ENCODE results near the gene RPS6KL1. TPM values are rescaled to one million over a fixed set of nuclear protein-coding genes. Genes with fewer than 3 reads are reported as not detected.

RPS6KL1 gene
- polyA plus RNA-seq, 2 of the 4 experiments (the other 2 are of a cell fraction), result 0.32 to 0.99 TPM

DNA sequence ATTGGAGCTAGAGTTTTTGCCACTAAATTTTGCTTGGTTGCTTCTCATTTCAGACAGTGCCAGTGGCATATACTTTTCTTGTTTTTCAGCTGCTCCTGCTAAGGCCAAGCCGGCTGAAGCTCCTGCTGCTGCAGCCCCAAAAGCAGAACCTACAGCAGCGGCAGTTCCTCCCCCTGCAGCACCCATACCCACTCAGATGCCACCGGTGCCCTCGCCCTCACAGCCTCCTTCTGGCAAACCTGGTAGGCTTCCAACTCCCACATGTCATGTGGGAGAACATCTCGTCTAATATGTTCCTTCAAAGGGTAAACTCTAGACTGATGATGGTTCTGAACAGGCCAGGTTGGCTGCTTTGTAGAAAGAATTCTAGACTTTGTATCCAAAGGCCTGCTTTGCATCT, 30.3 kb downstream of the RPS6KL1 start (continued):
- TF ChIP-seq, protein P1, sequence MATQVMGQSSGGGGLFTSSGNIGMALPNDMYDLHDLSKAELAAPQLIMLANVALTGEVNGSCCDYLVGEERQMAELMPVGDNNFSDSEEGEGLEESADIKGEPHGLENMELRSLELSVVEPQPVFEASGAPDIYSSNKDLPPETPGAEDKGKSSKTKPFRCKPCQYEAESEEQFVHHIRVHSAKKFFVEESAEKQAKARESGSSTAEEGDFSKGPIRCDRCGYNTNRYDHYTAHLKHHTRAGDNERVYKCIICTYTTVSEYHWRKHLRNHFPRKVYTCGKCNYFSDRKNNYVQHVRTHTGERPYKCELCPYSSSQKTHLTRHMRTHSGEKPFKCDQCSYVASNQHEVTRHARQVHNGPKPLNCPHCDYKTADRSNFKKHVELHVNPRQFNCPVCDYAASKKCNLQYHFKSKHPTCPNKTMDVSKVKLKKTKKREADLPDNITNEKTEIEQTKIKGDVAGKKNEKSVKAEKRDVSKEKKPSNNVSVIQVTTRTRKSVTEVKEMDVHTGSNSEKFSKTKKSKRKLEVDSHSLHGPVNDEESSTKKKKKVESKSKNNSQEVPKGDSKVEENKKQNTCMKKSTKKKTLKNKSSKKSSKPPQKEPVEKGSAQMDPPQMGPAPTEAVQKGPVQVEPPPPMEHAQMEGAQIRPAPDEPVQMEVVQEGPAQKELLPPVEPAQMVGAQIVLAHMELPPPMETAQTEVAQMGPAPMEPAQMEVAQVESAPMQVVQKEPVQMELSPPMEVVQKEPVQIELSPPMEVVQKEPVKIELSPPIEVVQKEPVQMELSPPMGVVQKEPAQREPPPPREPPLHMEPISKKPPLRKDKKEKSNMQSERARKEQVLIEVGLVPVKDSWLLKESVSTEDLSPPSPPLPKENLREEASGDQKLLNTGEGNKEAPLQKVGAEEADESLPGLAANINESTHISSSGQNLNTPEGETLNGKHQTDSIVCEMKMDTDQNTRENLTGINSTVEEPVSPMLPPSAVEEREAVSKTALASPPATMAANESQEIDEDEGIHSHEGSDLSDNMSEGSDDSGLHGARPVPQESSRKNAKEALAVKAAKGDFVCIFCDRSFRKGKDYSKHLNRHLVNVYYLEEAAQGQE (IDR thresholded peaks at IDR 0.05), result no peak
- TF ChIP-seq FOSL2 (IDR thresholded peaks at IDR 0.05) (no peak), FOSL2 (CRISPR knock-in tag; IDR thresholded peaks at IDR 0.05) (no peak)
- TF ChIP-seq, protein P2, sequence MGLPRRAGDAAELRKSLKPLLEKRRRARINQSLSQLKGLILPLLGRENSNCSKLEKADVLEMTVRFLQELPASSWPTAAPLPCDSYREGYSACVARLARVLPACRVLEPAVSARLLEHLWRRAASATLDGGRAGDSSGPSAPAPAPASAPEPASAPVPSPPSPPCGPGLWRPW (IDR thresholded peaks at IDR 0.05), result no peak

DNA sequence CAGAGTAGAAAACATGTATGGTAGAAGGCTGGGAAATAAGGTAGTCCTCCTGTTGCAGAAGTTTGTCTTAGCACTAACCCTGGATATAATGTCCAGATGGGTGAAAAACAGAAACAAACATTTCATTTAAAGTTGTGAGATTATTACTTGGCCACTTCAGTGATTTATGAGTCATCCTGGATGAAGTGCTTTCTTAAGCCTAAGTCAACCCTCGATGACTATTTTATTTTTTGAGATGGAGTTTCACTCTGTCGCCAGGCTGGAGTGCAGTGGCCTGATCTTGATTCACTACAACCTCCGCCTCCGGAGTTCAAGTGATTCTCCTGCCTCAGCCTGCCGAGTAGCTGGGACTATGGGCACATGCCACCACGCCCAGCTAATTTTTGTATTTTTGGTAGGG, 31.2 kb downstream of the RPS6KL1 start:
- ATAC-seq (no peak), FAIRE-seq (no peak), DNase-seq (ENCODE audit: low read depth in 1 of 2, low spot score in 1 of 2) (no peak)
- Histone ChIP-seq H3K4me2 (no peak overlapping the region), H3K4me1 (peaks cover 21% of the 10 kb centered on the region), H3K27ac (no peak overlapping the region), H3K9me3 (no peaks in the 10 kb centered on the region), H3K4me3 (no peak overlapping the region)
- ChIA-PET POLR2A (no interaction called here), CTCF (interaction anchor here (1.1 to 15.6 kb wide), 5 partner anchors 16 to 197 kb away, joined by 3 to 173 read pairs (median 8); no protein-coding TSS in a partner anchor)
- 72% methylated on average over 6 of the region's 6 CpGs for WGBS (ENCODE audit: missing lambda C conversion rate)
- TF ChIP-seq TP53 (CRISPR knock-in tag; IDR thresholded peaks at IDR 0.05) (no peak), NPAS2 (CRISPR knock-in tag; IDR thresholded peaks at IDR 0.05; ENCODE audit: borderline replicate concordance) (no peak), FOSL2 (IDR thresholded peaks at IDR 0.05) (no peak), FOSL2 (CRISPR knock-in tag; IDR thresholded peaks at IDR 0.05) (peak; percentile 47), CHD2 (IDR thresholded peaks at IDR 0.05; ENCODE audit: low read length, partially characterized antibody) (no peak)

DNA sequence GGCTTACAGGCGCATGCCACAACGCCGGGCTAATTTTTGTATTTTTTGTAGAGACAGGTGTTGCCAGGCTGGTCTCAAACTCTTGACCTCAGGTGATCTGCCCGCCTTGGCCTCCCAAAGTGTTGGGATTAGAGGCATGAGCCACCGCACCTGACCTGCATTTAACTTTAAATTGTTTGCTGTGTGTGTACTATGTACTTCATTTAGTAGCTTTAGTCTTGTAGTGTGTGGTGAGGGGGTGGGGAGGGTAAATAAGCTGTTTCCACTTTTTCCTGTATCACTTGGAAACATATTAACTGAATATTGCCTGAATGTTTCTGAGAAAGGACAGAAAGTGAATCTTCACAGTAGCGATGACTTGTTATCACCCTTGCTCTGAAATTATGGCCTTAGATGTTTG, 32.8 kb downstream of the RPS6KL1 start:
- ChIA-PET POLR2A (no interaction called here), CTCF (interaction anchor here (1.1 to 15.6 kb wide), 5 partner anchors 10 to 198 kb away, joined by 3 to 173 read pairs (median 9); no protein-coding TSS in a partner anchor)
- Histone ChIP-seq H3K27ac (no peak overlapping the region), H3K4me1 (peaks cover 33% of the 10 kb centered on the region), H3K9me3 (no peaks in the 10 kb centered on the region), H3K4me3 (no peak overlapping the region), H3K4me2 (no peak overlapping the region)
- no peak for DNase-seq (ENCODE audit: low read depth in 1 of 2, low spot score in 1 of 2)
- no peak for ATAC-seq
- WGBS (ENCODE audit: missing lambda C conversion rate), result 92% methylated on average over 6 of the region's 6 CpGs
- TF ChIP-seq NR3C1 (IDR thresholded peaks at IDR 0.05) (no peak), HOXB5 (CRISPR knock-in tag; IDR thresholded peaks at IDR 0.05) (no peak), EP300 (IDR thresholded peaks at IDR 0.05) (no peak), KDM5A (IDR thresholded peaks at IDR 0.05) (no peak), NPAS2 (CRISPR knock-in tag; IDR thresholded peaks at IDR 0.05; ENCODE audit: borderline replicate concordance) (no peak), CBX8 (IDR thresholded peaks at IDR 0.05) (no peak)
- TF ChIP-seq, protein P3, sequence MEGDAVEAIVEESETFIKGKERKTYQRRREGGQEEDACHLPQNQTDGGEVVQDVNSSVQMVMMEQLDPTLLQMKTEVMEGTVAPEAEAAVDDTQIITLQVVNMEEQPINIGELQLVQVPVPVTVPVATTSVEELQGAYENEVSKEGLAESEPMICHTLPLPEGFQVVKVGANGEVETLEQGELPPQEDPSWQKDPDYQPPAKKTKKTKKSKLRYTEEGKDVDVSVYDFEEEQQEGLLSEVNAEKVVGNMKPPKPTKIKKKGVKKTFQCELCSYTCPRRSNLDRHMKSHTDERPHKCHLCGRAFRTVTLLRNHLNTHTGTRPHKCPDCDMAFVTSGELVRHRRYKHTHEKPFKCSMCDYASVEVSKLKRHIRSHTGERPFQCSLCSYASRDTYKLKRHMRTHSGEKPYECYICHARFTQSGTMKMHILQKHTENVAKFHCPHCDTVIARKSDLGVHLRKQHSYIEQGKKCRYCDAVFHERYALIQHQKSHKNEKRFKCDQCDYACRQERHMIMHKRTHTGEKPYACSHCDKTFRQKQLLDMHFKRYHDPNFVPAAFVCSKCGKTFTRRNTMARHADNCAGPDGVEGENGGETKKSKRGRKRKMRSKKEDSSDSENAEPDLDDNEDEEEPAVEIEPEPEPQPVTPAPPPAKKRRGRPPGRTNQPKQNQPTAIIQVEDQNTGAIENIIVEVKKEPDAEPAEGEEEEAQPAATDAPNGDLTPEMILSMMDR (IDR thresholded peaks at IDR 0.05), result no peak
- TF ChIP-seq, protein P4, sequence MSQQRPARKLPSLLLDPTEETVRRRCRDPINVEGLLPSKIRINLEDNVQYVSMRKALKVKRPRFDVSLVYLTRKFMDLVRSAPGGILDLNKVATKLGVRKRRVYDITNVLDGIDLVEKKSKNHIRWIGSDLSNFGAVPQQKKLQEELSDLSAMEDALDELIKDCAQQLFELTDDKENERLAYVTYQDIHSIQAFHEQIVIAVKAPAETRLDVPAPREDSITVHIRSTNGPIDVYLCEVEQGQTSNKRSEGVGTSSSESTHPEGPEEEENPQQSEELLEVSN (IDR thresholded peaks at IDR 0.05; ENCODE audit: borderline replicate concordance, low read depth), result no peak
- no peak for FAIRE-seq

All from A549 (cell line).